Fibroblast of skin of back (primary cell): ENCODE measurements around the gene CDH13.

Source experiments
- DNase-seq: peaks from one replicate; pipeline ENCODE4 v3.0.0-alpha.2; 2013

Gene CDH13

GRCh38 chr16:83651871-83652270, 1025.1 kb downstream of the CDH13 start:
- DNase-seq = peak; percentile 2

- peak; percentile 11 for DNase-seq
These were observed 1026.2 kb downstream of the CDH13 start for GRCh38 chr16:83652943-83653342.

GRCh38 chr16:83653785-83654184, 1027.0 kb downstream of the CDH13 start:
- DNase-seq = peak; percentile 88

DNA sequence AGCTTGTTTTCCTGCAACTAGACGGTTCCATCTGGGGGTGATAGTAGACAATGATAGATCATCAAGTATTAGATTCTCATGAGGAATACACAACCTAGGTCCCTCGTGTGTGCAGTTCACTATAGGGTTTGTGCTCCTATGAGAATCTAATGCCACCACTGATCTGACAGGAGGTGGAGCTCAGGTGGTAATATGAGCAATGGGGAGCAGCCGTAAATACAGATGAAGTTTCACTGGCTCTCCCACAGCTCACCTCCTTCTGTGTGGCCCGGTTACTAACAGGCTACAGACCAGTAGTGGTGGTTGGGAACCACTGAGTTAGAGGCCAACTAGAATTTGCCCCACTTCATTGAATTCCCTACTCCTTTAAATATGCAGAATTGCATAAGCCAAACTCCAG, 1033.5 kb downstream of the CDH13 start:
- DNase-seq = no peak

DNA sequence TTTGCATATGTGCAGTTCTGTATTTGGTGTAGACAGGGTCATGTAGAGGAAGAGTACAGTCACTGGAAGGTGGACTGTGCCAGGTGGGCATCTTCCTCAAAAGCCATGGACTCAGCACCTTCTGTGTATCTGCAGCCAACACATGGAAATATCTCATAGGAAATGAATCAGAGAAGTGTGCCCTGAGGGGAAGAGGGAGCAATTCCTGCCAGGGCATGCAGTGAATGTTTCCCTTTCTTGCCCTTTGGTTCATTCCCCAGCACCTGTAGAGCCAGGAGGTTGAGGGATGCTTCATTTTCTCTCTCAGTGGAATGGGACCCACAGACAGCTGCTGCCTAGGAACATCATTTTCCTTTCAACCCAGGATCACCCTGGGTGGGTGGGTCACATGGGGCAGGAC, 1034.9 kb downstream of the CDH13 start:
- DNase-seq = no peak

GRCh38 chr16:83666449-83666848, 1039.7 kb downstream of the CDH13 start:
- DNase-seq = no peak

DNA sequence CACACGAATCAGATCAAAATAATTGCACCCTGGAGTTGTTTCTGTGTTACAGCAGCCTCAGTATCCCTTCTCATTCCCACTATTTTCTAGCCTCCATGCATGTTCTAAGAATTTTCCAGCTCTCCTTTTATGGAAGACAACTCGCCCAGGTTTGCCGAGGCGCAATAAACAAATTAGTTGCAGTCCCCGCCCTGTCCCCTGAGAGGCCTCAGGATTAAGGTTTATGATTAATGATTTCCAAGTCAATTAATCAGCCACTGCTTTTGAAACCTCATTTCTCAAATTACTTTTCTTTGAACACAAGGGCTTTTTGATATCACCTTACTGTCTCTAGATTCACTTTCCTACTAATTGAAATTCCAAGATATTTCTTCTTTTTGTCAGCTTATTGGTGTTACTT, 1042.7 kb downstream of the CDH13 start:
- no peak for DNase-seq

- DNase-seq = peak; percentile 62
These were observed 1048.3 kb downstream of the CDH13 start for GRCh38 chr16:83674931-83675535.

GRCh38 chr16:83676086-83676485, 1049.3 kb downstream of the CDH13 start:
- DNase-seq = no peak

- no peak for DNase-seq
These were observed 1054.2 kb downstream of the CDH13 start for GRCh38 chr16:83680980-83681379.

DNA sequence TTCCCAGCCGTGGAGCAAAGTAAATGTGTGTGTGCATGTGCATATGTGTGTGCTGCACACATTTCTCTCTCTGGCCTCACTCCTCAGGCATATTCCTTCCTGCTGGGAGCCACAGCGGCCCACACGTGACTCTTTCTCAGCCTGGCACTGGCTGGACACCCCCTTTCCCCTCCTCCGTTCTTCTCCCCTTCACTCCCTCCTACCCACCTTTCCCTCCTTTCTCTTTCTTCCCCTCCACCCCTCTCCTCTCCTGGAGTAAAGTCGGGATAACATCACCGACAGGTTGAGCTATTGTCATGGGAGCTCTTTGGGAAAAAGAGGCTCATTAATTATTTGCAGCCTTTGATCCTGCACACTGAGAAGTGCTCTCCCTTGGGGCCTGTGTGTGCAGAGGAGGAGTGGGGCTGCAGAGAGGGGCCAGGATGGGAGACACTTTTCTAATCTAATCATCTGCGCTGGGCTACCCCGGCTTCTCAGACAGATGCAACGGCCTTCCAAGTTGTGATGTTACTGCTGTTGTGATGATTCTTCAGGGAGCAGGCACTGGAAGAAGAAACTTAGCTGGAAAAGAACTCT, 1054.7 kb downstream of the CDH13 start:
- no peak for DNase-seq

DNA sequence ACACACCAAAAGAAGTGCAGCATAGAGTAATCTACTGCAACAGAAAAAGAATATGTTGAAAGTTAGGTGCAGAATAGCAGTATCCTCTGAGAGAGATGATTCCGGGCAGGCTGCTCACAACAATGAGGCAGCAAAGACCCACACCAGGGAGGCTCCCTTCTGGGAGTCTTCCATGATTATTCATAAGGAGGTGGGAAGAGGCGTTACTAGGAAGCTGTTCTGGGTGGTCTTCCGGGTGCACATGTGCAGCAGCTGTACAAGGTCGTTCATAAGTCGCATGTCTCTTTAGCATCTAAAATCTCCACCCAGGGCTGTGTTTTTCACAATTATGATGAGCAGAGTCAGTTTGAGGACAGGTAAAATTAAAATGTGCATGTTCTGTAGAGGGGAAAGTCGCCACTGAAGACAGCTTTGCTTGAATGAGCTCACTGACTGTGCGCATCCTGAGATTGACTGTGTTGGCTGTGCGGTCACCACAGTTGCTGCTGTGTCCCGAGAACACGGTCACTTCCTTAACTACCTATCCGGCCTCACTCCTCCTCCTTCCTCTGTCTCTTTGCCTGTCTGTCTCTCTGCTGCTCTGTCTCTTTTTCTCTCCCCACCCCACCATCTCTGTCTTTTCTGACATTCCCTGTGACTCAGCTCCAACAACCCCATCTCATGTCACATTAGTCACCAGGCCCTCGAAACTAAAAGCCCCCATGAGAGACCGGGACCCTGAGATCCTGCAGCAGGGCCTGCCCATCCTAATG, 1055.5 kb downstream of the CDH13 start:
- peak; percentile 55 for DNase-seq

GRCh38 chr16:83682868-83683235, 1056.1 kb downstream of the CDH13 start:
- DNase-seq = peak; percentile 33

DNA sequence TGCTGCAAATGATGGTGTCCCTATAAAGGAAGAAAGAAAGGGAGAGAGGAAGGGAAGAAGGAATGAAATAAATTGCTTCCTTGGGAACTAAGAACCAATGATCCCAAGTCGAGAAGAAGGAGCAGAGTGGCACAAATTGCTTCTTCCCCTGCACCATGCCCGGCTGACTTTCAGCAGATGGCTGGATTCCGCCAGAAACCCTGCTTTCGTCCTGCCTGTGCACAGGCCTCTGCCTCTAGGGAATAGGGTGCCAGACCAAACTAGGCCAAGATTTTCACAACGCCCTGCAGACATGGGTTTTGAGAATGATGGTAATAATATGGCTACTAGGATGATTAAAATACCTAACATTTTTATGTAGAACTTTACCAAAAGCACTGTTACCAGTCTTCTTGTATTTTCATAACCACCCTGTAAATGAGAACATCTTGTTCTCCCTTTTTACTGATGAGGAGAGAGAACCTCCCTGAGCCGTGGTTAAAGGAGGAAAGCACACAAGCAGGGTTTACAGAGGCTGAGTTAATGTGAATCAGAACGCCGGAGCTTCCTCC, 1058.9 kb downstream of the CDH13 start:
- DNase-seq = peak; percentile 37

DNA sequence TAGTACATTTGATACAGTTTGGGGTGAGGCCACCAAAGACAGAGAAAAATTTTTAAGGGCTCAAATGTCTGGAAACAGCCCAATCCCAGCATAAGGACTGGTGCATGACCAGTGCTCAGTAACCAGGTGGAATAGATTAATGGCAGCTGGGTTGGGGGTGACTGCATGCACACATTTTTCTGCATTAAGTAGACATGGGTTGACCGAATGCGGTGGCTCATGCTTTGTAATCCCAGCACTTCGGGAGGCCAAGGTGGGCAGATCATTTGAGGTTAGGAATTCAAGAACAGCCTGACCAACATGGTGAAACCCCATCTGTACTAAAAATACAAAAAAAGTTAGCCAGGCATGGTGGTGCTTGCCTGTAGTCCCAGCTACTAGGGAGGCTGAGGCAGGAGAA, 1060.0 kb downstream of the CDH13 start:
- DNase-seq = no peak

DNA sequence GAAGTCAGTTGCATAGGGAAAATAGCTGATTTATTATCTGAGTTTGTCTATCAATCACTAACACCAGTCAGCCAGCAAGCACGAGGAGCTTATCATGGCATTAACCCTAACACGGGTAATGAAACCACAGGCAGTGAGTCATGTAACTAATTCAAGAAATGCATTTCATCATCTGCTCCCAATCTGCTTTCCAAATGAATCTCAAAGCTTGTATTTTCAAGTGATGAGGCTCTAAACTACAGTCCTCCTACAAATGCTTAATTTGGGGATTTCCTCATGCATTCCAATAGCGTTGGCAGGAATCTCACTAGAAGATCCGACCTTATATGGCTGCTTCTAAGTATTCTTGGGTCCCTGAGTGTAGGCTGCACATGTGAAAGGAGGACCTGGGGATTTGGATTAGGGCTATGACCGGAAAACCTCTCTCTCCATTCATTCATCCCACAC, 1062.6 kb downstream of the CDH13 start:
- DNase-seq = peak; percentile 97

DNA sequence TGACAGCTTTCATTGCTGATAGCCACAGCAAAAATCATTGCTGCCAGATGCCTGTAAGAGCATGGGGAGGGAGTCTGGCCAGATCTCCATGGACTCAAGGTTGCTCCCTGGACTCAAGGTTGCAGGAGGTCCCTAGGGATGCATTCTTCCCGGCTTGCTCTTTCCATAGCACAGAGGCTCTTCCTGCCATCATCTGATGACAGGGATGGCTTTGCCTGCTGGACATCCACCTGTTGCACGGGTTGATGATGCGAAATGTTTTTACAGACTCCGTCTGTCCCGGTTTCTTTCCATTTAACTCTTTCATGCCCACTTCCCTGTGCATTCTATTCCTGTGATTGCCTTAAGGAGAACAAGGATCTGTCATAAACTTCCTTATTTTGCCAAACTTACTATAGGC, 1065.5 kb downstream of the CDH13 start:
- peak; percentile 50 for DNase-seq

DNA sequence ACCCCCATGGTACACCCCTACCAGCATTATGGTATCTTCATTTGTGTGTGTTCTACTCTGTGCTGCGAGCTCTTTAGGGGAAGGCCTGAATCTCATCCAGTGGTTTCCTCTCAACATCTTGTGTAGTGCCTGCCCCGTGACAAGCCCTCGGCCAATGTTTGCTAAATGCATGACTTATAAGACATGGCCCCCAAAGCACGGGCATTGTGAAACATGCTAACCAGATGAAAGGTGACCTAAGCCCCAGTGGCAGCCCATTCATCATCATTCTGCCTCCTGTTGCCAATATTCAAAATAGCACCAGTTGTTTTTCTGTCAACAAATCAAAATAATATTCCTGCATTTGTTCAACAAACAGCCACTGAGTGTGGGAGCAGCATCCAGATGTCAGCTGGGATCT, 1072.2 kb downstream of the CDH13 start:
- no peak for DNase-seq

DNA sequence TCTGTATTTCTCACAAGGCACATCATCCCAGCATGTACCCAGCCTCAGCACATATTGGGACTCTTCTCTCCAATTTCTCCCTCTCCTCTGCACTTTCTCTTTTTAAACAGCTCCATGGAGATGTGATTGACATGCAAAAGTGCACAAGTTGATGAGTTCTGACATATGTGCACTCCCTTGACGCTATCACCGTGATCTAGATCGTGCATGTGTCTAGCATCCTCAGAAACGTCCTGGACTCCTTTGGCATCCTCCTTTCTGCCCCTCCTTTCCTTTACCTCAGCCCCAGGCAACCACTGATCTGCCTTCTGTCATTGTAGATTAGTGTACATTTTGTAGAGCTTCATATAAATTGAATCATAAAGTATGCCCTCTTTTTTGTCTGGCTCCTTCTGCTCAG, 1073.0 kb downstream of the CDH13 start:
- DNase-seq = no peak

DNA sequence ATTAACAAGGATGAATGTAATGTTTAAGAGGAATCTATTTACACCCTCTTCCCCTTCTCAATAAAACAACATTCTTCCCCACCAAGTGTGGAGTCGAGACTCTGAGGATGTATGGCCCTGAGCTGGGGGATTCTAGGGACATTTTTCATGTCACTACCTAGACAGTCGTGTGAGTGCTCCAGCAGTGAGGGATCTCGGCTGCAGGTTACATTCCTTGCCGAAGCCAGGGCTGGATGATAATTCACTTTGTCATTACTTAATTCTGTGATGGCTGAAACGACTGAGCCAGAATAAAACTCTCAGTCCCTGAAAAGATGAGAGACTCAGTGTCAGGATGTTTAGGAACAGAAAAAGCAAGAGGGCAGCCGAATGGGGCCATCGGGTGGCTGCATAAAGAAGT, 1074.1 kb downstream of the CDH13 start:
- no peak for DNase-seq

GRCh38 chr16:83701494-83701893, 1074.7 kb downstream of the CDH13 start:
- DNase-seq = peak; percentile 56

DNA sequence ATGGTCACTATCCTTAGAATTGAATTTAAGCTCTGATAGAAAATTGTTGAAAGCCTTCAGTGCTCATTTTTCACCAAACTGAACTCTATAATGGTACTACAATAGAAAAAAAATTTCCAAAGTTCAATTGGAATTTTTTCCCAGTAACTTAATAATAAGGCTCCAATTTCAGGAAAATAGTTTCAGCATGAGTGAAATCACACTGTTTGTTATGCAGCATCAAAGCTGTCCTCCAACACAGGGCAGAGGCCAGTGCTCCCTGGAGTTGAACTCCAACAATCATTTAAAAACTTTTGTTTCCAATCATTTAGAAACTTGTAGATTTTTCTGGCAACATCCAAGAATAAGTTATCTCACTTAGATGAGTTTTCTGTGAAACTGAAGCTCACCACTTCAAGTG, 1077.9 kb downstream of the CDH13 start:
- peak; percentile 59 for DNase-seq

DNA sequence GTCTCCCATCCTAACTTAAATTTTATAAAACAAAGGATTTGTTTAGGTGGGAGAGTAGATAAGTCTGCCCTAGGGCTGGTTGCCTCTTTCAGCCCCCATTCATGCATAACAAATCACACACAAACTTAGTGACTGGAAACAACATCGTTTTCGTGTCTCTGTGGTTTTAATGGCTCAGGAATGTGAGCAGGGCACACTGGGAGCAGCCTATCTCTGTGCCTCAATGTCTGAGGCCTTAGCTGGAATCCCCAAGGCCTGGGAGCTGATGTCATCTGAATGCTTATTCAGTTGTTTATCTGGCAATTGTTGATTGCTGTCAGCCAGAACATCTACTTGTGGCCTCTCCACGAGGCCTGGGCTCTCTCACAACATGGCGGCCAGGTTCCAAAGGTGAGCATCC, 1079.1 kb downstream of the CDH13 start:
- peak; percentile 74 for DNase-seq

- peak; percentile 89 for DNase-seq
These were observed 1079.6 kb downstream of the CDH13 start for GRCh38 chr16:83706394-83706793.
